GM10266 (cell line): ENCODE data around the gene EVL.

Experiments used
- DNase-seq: peaks from one replicate; pipeline ENCODE4 v3.0.0; 2012; ENCODE audit errors: extremely low spot score
- CTCF ChIP-seq: IDR thresholded peaks from 2 replicates; pipeline ENCODE4 v1.5.1; 2012; ENCODE audit warnings: mild to moderate bottlenecking, low read depth; ENCODE audit not compliant: control insufficient read depth, insufficient read depth; ENCODE audit errors: missing control alignments

EVL gene

DNA sequence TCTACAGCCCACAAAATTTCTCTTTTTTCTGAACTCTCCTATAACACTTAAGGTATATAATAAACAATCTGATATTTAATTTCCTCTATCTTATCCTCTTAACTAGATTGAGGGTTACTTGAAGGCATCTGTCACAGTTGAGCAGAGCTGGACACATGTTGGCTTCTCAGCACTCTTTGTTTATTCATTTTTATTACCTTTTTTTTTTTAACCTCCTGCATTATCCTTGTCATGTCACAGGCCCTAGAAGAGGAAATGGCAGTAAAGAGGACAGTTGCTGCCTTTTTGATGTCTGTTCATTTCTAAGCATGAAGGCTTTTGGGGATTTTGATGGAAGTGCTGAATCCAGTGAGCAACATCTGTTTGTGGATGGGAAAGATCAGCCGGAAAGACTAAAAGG, 32.5 kb upstream of the EVL start:
- TF ChIP-seq CTCF, result no peak
- no peak for DNase-seq

DNA sequence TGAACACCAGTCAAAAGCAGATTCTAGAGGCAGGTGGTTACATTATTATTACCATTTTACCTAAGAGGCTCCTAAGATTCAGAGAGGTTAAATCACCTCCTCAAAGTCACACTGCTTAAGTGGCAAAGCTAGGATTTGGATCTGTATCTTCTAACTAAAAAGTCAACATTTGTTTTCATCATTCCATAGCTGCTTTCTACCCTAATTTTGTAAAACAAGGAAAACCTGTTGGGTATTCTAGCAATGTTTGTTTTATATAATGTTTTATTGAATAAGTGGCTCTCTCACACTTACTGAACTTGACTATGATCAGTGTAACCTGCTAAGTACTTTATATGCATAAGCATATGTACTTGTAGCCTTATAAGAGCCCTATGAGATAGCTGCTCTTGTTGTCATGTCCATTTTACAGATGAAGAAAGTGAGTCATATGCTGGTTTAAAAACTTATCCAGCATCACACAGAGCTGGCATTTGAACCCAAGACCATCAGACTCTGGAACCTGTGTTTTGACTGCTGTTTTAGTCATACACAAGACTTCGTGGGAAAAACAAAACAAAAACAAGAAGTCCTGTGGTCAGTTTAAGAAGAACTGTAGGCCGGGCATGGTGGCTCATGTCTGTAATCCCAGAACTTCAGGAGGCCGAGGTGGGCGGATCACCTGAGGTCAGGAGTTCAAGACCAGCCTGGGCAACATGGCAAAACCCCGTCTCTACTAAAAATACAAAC, 31.7 kb upstream of the EVL start:
- no peak for DNase-seq
- TF ChIP-seq CTCF, result no peak

GRCh38 chr14:100034468-100034867, 30.8 kb upstream of the EVL start:
- DNase-seq, result no peak
- no peak for TF ChIP-seq CTCF

DNA sequence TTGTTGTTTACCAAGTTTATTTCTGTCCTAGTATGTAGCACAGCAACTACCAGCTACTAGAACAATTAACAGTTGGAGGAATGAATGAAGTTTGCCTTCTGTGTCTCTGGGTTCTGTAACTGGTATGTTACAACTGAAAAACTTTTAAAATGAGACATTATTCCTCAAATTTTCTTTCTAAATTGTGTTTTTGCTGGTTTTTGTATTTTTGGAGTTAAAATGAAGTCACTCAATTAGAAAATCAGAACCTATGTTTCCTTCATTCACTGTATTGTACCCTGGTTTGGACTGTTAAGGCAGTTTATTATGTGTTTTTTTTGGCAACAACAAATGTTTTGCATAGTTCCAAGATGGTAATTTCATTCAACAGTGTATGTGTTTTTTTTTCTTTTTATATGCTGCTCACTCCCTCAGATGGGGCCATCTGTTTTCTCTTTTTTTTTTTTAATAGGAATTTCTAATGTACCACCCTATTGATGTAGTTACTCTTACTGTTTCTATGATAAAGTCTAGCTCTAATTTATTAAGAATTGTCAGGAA, 30.2 kb upstream of the EVL start:
- no peak for TF ChIP-seq CTCF
- no peak for DNase-seq

DNA sequence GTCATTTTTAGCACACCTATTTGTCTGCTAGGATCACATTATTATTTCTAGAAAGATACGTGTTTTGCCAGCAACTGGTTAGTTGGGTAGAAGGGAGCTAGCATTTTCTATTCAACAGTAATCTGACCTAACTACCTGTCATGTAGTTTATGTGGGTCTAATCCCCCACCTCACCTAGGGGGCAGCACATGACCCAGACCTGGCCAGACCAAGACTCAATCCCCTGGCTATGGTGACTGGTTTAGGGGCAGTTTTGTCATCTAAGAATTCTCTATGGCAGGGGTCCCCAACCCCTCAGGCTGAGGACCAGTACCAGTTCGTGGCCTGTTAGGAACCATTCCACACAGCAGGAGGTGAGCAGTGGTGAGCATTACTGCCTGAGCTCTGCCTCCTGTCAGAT, 29.5 kb upstream of the EVL start:
- TF ChIP-seq CTCF, result no peak

DNA sequence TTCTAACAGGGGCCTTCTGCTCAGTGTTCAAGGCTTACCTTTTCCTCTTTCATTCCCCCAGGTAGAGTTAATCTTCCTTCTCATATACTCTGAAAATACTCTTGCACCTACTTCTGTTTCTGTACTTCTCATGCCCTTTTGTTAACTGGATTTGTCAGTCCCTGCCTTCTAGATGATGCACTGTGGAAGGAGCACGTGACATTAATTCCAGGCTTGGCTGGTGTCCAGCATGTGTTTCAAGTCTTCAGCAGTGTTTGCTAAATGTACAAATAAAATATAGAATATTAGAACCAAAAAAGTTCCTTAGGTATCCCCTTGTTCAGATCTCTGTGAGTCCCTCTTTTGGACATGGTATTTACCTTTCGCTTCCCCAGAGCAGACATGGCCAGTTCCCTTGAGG, 27.9 kb upstream of the EVL start:
- no peak for TF ChIP-seq CTCF
- DNase-seq, result no peak

More for the DNA sequence above, 29.5 kb upstream of the EVL start:
- no peak for DNase-seq

DNA sequence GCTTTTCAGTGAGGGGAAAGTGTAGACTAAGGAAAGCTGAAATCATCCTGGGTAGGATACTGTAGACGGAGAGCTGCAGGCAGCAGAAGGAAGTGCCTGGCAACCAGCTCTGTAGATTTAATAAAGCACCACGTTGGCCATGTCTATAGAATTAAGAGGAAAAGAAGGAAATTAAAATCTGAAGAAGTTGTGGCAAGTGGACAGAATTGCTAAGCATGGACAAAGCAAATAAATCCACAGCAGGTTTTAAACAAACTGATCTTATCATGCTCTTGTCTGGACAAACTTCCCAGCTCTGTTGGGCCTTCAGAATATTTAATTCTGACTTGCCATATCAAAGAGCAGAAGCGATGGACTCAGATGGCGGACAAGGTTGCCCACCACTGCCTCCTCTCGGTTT, 27.2 kb upstream of the EVL start:
- TF ChIP-seq CTCF, result no peak
- DNase-seq, result no peak
